Endothelial cell of umbilical vein (primary cell): ENCODE data around the gene PRR7. TPM values are rescaled to one million over a fixed set of nuclear protein-coding genes. Genes with fewer than 3 reads are reported as not detected.

Experiments
- BruUV-seq: library from RNA; stranded (reverse); fragments of 400-500 nt; replicated peaks from 2 replicates; lab custom pipeline; 2021; lab: Mats Ljungman, UMichigan
- CTCF ChIA-PET: fragments of 300-600, 350-600 bp; sonication (Branson Sonifier 250); formaldehyde crosslinking; loops from one replicate; lab custom pipeline; 2021; ENCODE audit warnings: antibody characterized with exemption, inconsistent platforms; lab: Charles Lee
- POLR2A ChIA-PET: fragments of 300-600, 350-600 bp; sonication (Branson Sonifier 250); formaldehyde crosslinking; loops from one replicate; lab custom pipeline; 2021; ENCODE audit warnings: antibody characterized with exemption, inconsistent platforms; lab: Charles Lee
- DNase-seq: peaks from one replicate; pipeline ENCODE4 v3.0.0-alpha.2; 2011; ENCODE audit warnings: low read depth, low spot score
- FAIRE-seq: peaks from 2 replicates; lab custom pipeline; 2011; peaks lifted over from hg19 to GRCh38; lab: Jason Lieb, UNC
- H2AFZ ChIP-seq: 2 replicates; pipeline ENCODE4 v1.6.0; 2012; ENCODE audit warnings: low read depth, low read length, control low read depth, inconsistent platforms
- H3K27ac ChIP-seq: 2 replicates; pipeline ENCODE4 v1.5.1; 2011; ENCODE audit warnings: low read depth, mild to moderate bottlenecking, control low read depth, low read length, moderate library complexity; ENCODE audit not compliant: insufficient read depth
- H3K27me3 ChIP-seq, 2 experiments: 2 replicates each; pipeline versions ENCODE4 v1.6.0 to v1.6.1; 2011; ENCODE audit warnings: low read length in 2 of 2, mixed read lengths in 1 of 2; ENCODE audit not compliant: control insufficient read depth in 2 of 2, insufficient read depth in 2 of 2
- H3K36me3 ChIP-seq, 2 experiments: 2 replicates in 1 of 2; 3 replicates in 1 of 2; pipeline ENCODE4 v1.5.1; 2011; ENCODE audit warnings: low read length in 2 of 2, mild to moderate bottlenecking in 1 of 2, moderate library complexity in 1 of 2; ENCODE audit not compliant: control insufficient read depth in 2 of 2, insufficient read depth in 2 of 2; ENCODE audit errors: extremely low read depth in 1 of 2
- H3K4me1 ChIP-seq: 3 replicates; pipeline ENCODE4 v1.5.1; 2011; ENCODE audit warnings: mild to moderate bottlenecking, low read length; ENCODE audit not compliant: control insufficient read depth, insufficient read depth; ENCODE audit errors: extremely low read depth
- H3K4me2 ChIP-seq: 2 replicates; pipeline ENCODE4 v1.6.1; 2011; ENCODE audit warnings: low read length, control low read depth, mixed read lengths; ENCODE audit not compliant: insufficient read depth
- H3K4me3 ChIP-seq, 3 experiments: fragments of 200-600 bp in 1 of 3; sonication (generic), shearing (Covaris generic) in 1 of 3; replicated peaks in 1 of 3; 2 replicates each; pipeline ENCODE4 v1.5.1; 2011 to 2016; ENCODE audit warnings: control low read depth in 3 of 3, low read length in 3 of 3, mild to moderate bottlenecking in 2 of 3, inconsistent platforms in 1 of 3, low read depth in 1 of 3, moderate library complexity in 1 of 3; ENCODE audit not compliant: insufficient read depth in 1 of 3
- H3K79me2 ChIP-seq: 2 replicates; pipeline ENCODE4 v1.6.0; 2012; ENCODE audit warnings: low read length, inconsistent platforms; ENCODE audit not compliant: control insufficient read depth, insufficient read depth
- H3K9ac ChIP-seq: replicated peaks from 2 replicates; pipeline ENCODE3; 2011; ENCODE audit warnings: low read length, control low read depth; ENCODE audit not compliant: insufficient read depth; ENCODE audit errors: extremely low read depth
- H3K9me1 ChIP-seq: replicated peaks from 3 replicates; pipeline ENCODE4 v1.6.0; 2011; ENCODE audit warnings: mild to moderate bottlenecking, low read length; ENCODE audit not compliant: control insufficient read depth, insufficient read depth; ENCODE audit errors: extremely low read depth
- H3K9me3 ChIP-seq: replicated peaks from 2 replicates; pipeline ENCODE4 v1.5.1; 2012; ENCODE audit warnings: low read length, inconsistent platforms; ENCODE audit not compliant: control insufficient read depth, insufficient read depth
- H4K20me1 ChIP-seq: replicated peaks from 2 replicates; pipeline ENCODE3; 2011; ENCODE audit warnings: mild to moderate bottlenecking, low read length; ENCODE audit not compliant: control insufficient read depth, insufficient read depth; ENCODE audit errors: extremely low read depth
- CTCF ChIP-seq, 2 donors: IDR thresholded peaks; 1 replicate in 1 of 2; 2 replicates in 1 of 2; pipeline ENCODE4 v1.5.1; 2011; ENCODE audit warnings: low read length in 2 of 2, mild to moderate bottlenecking in 2 of 2, moderate library complexity in 2 of 2, control low read depth in 1 of 2, inconsistent platforms in 1 of 2, low read depth in 1 of 2; ENCODE audit not compliant: insufficient read depth in 1 of 2; ENCODE audit errors: extremely low read depth in 1 of 2
- EZH2 ChIP-seq: IDR thresholded peaks from 2 replicates; pipeline ENCODE4 v1.6.1; 2012; ENCODE audit warnings: borderline replicate concordance, low read depth, mild to moderate bottlenecking, moderate library complexity, low read length, inconsistent platforms; ENCODE audit not compliant: severe bottlenecking
- FOS ChIP-seq: IDR thresholded peaks from 2 replicates; pipeline ENCODE4 v1.6.1; 2011; ENCODE audit warnings: mild to moderate bottlenecking, low read length, moderate library complexity, borderline replicate concordance; ENCODE audit not compliant: insufficient read depth
- GATA2 ChIP-seq: IDR thresholded peaks from 2 replicates; pipeline ENCODE4 v1.7.0; 2011; ENCODE audit warnings: low read depth, mild to moderate bottlenecking, moderate library complexity, mixed read lengths, low read length; ENCODE audit not compliant: insufficient read length, insufficient read depth
- JUN ChIP-seq: IDR thresholded peaks from 2 replicates; pipeline ENCODE4 v1.6.1; 2011; ENCODE audit warnings: borderline replicate concordance, low read depth; ENCODE audit not compliant: insufficient read length, insufficient read depth
- MAX ChIP-seq: IDR thresholded peaks from 2 replicates; pipeline ENCODE4 v1.6.1; 2011; ENCODE audit not compliant: insufficient read depth, insufficient read length
- MYC ChIP-seq: IDR thresholded peaks from one replicate; pipeline ENCODE4 v1.6.1; 2011; ENCODE audit warnings: mild to moderate bottlenecking, low read depth, low read length
- POLR2A ChIP-seq: IDR thresholded peaks from 2 replicates; pipeline ENCODE4 v1.6.1; 2012; ENCODE audit warnings: low read depth, mild to moderate bottlenecking, control low read depth, low read length
- POLR2AphosphoS5 ChIP-seq: IDR thresholded peaks from 2 replicates; pipeline ENCODE4 v1.6.1; 2012; ENCODE audit warnings: low read depth, mild to moderate bottlenecking, control low read depth, low read length, moderate library complexity; ENCODE audit not compliant: insufficient read depth
- dilution Hi-C: fragments of 300-500 bp; cut with MboI; formaldehyde crosslinking; loops from one replicate; pipeline ENCODE4 v1.15.0; 2019; ENCODE audit warnings: low sequenced_read_pairs; ENCODE audit not compliant: extremely low pct_ligation_motif_present
- intact Hi-C: fragments of 100-400 bp; cut with micrococcal nuclease; formaldehyde crosslinking; loops from one replicate; pipeline ENCODE4 v1.10.0; 2022
- polyA plus RNA-seq, 4 experiments: library from polyadenylated mRNA; depleted of rRNA in 3 of 4; stranded (reverse) in 3 of 4; unstranded in 1 of 4; fragments of >200 nt; gene quantifications; 2 replicates each; pipeline versions ENCODE4 v1.2.1 to v1.2.3, GENCODE V29; 2011 to 2012; ENCODE audit warnings: missing spikeins in 1 of 4
- total RNA-seq: library from RNA; stranded (reverse); gene quantifications from 2 replicates; pipeline ENCODE4 v1.2.3, GENCODE V29; 2021

PRR7 gene
- total and polyA plus RNA-seq, 2 donors (not counting 3 experiments of a cell fraction or from before 2014, with no cell fraction given): 6.5 to 6.6 TPM

GRCh38 chr5:177466861-177467260 lies 20.2 kb downstream of the PRR7 start:
- Histone ChIP-seq H3K36me3 (peaks cover 16 to 34% of the 10 kb centered on the region in 2 experiments), H3K27ac (no peak overlapping the region), H3K4me2 (no peak overlapping the region), H3K4me1 (peaks cover 38% of the 10 kb centered on the region), H3K9ac (no peak overlapping the region), H3K9me1 (no peaks in the 10 kb centered on the region), H3K27me3 (no peaks in the 10 kb centered on the region), H3K4me3 (no peak overlapping the region), H3K9me3 (no peaks in the 10 kb centered on the region), H2AFZ (no peak overlapping the region), H4K20me1 (no peaks in the 10 kb centered on the region), H3K79me2 (peaks cover 38% of the 10 kb centered on the region)
- ChIA-PET POLR2A (no interaction called here), CTCF (interaction anchor here (0.7 kb wide), 1 partner anchor 9 kb away, joined by 3 read pairs; no protein-coding TSS in a partner anchor)
- FAIRE-seq: no peak
- BruUV-seq: no TSS peak
- TF ChIP-seq GATA2 (no peak), FOS (no peak), EZH2 (no peak), CTCF (IDR thresholded peaks at IDR 0.05; ENCODE audit: extremely low read depth in 1 of 2, insufficient read depth in 1 of 2, low read depth in 1 of 2, low read length in 2 of 2) (no peak), POLR2A (no peak), JUN (no peak), POLR2AphosphoS5 (no peak), MAX (no peak), MYC (no peak)
- no peak for DNase-seq
- dilution Hi-C loops (no loop called here), intact Hi-C loops (no loop called here)
